Karpas-422 (cell line): ENCODE data around the gene RAB36. TPM values are rescaled to one million over a fixed set of nuclear protein-coding genes. Genes with fewer than 3 reads are reported as not detected.

Experiments used
- DNase-seq: peaks from one replicate; pipeline ENCODE4 v3.0.0-alpha.2; 2015
- H2AFZ ChIP-seq: fragments of 200-600 bp; sonication (generic); 2 replicates; pipeline ENCODE4 v1.6.1; 2014; ENCODE audit warnings: antibody characterized with exemption, low read length, mixed read lengths
- H3K27ac ChIP-seq: fragments of 200-600 bp; sonication (generic); 2 replicates; pipeline ENCODE4 v1.5.1; 2014; ENCODE audit warnings: mild to moderate bottlenecking, low read length, moderate library complexity
- H3K27me3 ChIP-seq: fragments of 200-600 bp; sonication (generic); 2 replicates; pipeline ENCODE4 v1.6.1; 2014; ENCODE audit warnings: low read length, mixed read lengths
- H3K36me3 ChIP-seq: fragments of 200-600 bp; sonication (generic); 2 replicates; pipeline ENCODE4 v1.6.1; 2014; ENCODE audit warnings: low read length, mixed read lengths; ENCODE audit not compliant: insufficient read depth
- H3K4me1 ChIP-seq: fragments of 200-600 bp; sonication (generic); 2 replicates; pipeline ENCODE4 v1.6.1; 2014; ENCODE audit warnings: mild to moderate bottlenecking, low read length, mixed read lengths
- H3K4me2 ChIP-seq: fragments of 200-600 bp; sonication (generic); 2 replicates; pipeline ENCODE4 v1.6.1; 2014; ENCODE audit warnings: low read length, low read depth, mild to moderate bottlenecking; ENCODE audit not compliant: poor library complexity, severe bottlenecking
- H3K4me3 ChIP-seq: fragments of 200-600 bp; sonication (generic); 2 replicates; pipeline ENCODE4 v1.5.1; 2014; ENCODE audit warnings: mild to moderate bottlenecking, antibody characterized with exemption, low read length, mixed read lengths
- H3K79me2 ChIP-seq: fragments of 200-600 bp; sonication (generic); 2 replicates; pipeline ENCODE4 v1.6.1; 2014; ENCODE audit warnings: mild to moderate bottlenecking, low read length, mixed read lengths
- H3K9ac ChIP-seq: fragments of 200-600 bp; sonication (generic); 2 replicates; pipeline ENCODE4 v1.6.0; 2014; ENCODE audit warnings: low read length
- H3K9me2 ChIP-seq: fragments of 200-600 bp; sonication (generic), shearing (Covaris generic); replicated peaks from 2 replicates; pipeline ENCODE4 v1.6.0; 2014; ENCODE audit warnings: mild to moderate bottlenecking, low read length, moderate library complexity; ENCODE audit not compliant: insufficient read depth
- H3K9me3 ChIP-seq: fragments of 300-700, 200-600 bp; sonication (generic); 2 replicates; pipeline ENCODE4 v1.6.1; 2014; ENCODE audit warnings: low read length, mixed read lengths
- H4K20me1 ChIP-seq: fragments of 200-600 bp; sonication (generic); 2 replicates; pipeline ENCODE4 v1.6.1; 2014; ENCODE audit warnings: mild to moderate bottlenecking, antibody characterized with exemption, low read length, low read depth; ENCODE audit not compliant: insufficient read depth
- total RNA-seq: library from RNA; depleted of rRNA; stranded (reverse); fragments of >200 nt; shearing (Covaris generic); gene quantifications from 2 replicates; pipeline ENCODE4 v1.2.3, GENCODE V29; 2014; ENCODE audit warnings: low replicate concordance

RAB36 gene
- total RNA-seq, 1 experiment from 2014 or later, result 10.6 TPM

DNA sequence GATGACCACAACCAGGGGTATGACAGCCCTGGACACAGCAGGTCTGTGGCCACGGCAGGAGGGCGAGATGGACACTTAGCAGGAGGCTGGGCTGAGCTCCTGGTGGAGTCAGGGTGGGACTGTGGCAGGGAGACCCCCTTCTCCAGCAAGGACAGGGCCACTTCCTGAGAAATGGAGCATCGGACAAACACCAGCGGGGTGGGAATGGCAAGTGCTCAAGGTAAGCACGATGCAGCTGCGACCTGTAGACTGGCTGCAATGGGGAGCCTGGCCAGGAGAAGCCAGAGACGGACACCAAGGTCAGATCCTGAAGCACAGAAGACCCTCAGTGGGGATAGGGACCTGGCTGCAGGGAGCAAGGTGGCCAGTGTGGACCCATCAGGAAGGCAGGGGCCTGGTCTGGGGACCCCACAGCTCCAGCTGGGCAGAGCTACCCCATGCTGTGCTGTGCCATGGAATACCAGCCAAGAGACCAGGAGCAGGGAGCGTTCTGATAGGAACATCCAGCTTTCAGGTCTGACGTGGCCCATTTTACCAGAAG is 32.7 kb upstream of the RAB36 start:
- peaks cover 35% of the 10 kb centered on the region for H3K4me1 ChIP-seq
- H2AFZ ChIP-seq, result no peak overlapping the region
- H3K27me3 ChIP-seq, result no peaks in the 10 kb centered on the region
- no peak overlapping the region for H3K9ac ChIP-seq
- H4K20me1 ChIP-seq, result no peaks in the 10 kb centered on the region
- no peak overlapping the region for H3K4me2 ChIP-seq
- no peaks in the 10 kb centered on the region for H3K79me2 ChIP-seq
- H3K36me3 ChIP-seq, result no peaks in the 10 kb centered on the region
- H3K27ac ChIP-seq, result peak overlapping the region; percentile 22; the same call in 1 of the 2 replicates
- no peaks in the 10 kb centered on the region for H3K9me3 ChIP-seq
- H3K9me2 ChIP-seq, result no peaks in the 10 kb centered on the region
- no peak for DNase-seq
- no peak overlapping the region for H3K4me3 ChIP-seq

DNA sequence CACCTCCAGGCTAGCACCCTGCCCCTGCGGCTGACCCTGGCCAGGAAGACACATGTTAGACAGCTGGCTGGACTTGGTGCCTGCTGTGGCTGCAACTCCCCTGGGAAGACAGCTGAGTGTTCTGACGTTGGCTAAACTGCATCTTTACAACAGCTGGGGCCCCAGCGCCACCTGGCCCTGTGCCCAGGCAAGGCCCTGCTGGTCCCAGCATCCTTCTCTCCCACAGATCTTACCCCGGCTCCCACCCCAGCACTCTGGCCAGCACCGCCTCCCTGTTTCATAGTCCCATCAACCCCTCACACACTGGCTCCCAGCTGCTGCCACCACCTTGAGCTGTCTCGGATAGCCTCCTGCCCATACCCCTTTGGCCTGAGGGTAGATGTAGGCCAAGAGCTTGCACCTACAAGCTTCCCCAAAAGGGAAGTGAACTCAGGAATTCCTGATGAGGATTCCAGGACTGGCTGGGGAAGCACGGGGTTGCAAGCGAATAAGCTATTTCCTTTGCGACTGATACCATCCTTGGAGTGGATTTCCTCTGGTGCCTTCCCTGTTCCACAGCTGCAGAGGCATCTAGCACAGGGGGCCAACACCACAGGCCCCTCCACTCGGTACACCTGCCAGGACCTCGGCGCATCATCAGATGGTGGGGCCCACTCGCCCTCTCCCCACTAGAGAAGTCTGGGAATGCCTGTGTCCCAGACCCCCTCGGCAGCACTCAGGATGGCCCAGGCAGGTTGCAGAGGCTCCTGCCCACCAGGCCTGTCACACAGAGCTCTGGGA is 32.0 kb upstream of the RAB36 start:
- no peaks in the 10 kb centered on the region for H3K79me2 ChIP-seq
- no peaks in the 10 kb centered on the region for H3K9me2 ChIP-seq
- H3K9me3 ChIP-seq, result no peaks in the 10 kb centered on the region
- H3K27me3 ChIP-seq, result no peaks in the 10 kb centered on the region
- H3K36me3 ChIP-seq, result no peaks in the 10 kb centered on the region
- no peak overlapping the region for H3K4me3 ChIP-seq
- peak; percentile 70 for DNase-seq
- H3K4me2 ChIP-seq, result no peak overlapping the region
- H3K4me1 ChIP-seq, result peaks cover 39% of the 10 kb centered on the region
- no peaks in the 10 kb centered on the region for H4K20me1 ChIP-seq
- peak overlapping the region; percentile 22; the same call in 1 of the 2 replicates for H3K27ac ChIP-seq
- no peak overlapping the region for H2AFZ ChIP-seq
- no peak overlapping the region for H3K9ac ChIP-seq

DNA sequence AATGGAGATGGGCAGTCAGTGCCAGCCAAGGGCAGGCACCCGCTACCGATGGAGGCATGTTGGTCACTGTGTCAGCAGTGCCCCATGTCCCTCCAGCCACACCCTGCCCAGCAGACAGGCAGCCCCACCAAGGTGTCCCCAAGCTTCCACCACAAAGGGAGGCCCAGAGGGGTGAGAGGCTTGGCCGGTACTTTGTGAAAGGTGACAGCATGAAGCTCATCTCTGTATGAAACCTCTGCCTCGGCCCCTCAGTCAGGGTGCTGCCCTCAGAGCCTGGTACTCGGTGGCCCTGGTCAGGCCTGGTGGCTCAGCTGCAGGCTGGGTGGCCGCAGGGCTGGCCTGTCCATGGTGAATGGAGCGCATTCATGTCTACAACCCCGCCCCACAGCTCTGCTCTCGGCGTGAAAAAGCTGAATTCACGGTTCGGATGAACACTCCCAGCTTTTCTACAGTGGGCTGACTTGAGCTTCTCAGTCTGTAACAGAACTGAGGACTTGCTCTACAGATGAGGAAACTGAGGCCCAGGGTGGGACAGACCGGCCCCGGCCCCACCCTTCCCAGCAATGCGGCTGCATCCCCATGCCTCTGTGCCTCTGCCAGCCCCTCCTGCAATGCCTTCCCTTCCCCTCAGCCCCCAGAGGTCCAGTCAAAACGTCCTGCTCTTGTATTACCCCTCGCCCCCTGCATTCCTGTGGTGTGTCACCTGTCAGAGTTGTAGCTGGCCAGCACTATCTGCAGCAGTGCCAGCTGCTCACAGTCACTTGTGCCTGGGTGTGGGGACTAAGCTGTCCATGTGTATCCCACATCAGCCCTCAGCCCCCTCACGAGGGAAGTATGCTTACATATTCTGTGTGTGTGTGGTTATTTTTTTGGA is 31.2 kb upstream of the RAB36 start:
- no peak for DNase-seq
- Histone ChIP-seq H3K27ac (no peak overlapping the region), H3K9me2 (no peaks in the 10 kb centered on the region), H3K4me2 (no peak overlapping the region), H4K20me1 (no peaks in the 10 kb centered on the region), H3K4me3 (no peak overlapping the region), H2AFZ (no peak overlapping the region), H3K9me3 (no peaks in the 10 kb centered on the region), H3K9ac (no peak overlapping the region), H3K36me3 (no peaks in the 10 kb centered on the region), H3K27me3 (no peaks in the 10 kb centered on the region), H3K79me2 (no peaks in the 10 kb centered on the region), H3K4me1 (peaks cover 47% of the 10 kb centered on the region)

DNA sequence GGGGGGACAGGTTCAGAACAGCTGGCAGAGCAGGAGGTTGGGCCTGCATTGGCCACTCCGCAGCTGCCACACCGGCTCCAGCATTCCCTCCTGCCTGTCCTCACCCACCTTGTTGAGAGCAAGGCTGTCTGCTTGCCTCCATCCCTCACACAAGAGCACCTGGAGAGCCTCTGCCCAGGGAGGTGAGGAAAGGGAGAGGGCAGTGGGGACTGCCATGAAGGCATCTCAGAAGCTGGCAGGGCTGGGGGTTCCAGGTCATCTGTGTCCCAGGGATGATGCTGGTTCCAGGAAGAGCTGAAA is 30.6 kb upstream of the RAB36 start:
- no peak for DNase-seq
- peaks cover 48% of the 10 kb centered on the region for H3K4me1 ChIP-seq
- no peak overlapping the region for H3K4me2 ChIP-seq
- no peak overlapping the region for H3K4me3 ChIP-seq
- no peak overlapping the region for H3K27ac ChIP-seq
- no peaks in the 10 kb centered on the region for H3K9me3 ChIP-seq
- H3K9ac ChIP-seq, result no peak overlapping the region
- H3K36me3 ChIP-seq, result no peaks in the 10 kb centered on the region
- no peak overlapping the region for H2AFZ ChIP-seq
- no peaks in the 10 kb centered on the region for H3K9me2 ChIP-seq
- no peaks in the 10 kb centered on the region for H3K79me2 ChIP-seq
- H4K20me1 ChIP-seq, result no peaks in the 10 kb centered on the region
- no peaks in the 10 kb centered on the region for H3K27me3 ChIP-seq

DNA sequence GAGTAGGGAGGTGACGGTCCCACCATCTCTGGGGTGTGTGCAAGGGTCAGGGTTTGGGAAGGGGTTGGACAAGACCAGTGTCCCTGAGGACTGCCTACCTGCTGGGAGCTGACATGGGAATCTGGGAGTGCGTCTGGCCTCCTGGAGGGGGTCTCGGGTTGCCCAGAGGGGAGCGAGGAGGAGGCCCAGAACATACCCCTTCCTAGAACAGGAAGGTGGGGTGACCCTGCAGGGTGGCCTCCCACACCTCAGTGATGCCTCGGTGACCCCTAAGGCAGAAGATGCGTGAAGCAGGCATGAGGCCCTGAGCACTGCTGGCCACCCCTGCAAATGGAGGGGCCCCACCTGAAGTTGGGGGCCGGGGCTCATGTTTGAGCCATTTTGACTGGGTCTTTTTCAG is 29.9 kb upstream of the RAB36 start:
- no peaks in the 10 kb centered on the region for H3K36me3 ChIP-seq

DNA sequence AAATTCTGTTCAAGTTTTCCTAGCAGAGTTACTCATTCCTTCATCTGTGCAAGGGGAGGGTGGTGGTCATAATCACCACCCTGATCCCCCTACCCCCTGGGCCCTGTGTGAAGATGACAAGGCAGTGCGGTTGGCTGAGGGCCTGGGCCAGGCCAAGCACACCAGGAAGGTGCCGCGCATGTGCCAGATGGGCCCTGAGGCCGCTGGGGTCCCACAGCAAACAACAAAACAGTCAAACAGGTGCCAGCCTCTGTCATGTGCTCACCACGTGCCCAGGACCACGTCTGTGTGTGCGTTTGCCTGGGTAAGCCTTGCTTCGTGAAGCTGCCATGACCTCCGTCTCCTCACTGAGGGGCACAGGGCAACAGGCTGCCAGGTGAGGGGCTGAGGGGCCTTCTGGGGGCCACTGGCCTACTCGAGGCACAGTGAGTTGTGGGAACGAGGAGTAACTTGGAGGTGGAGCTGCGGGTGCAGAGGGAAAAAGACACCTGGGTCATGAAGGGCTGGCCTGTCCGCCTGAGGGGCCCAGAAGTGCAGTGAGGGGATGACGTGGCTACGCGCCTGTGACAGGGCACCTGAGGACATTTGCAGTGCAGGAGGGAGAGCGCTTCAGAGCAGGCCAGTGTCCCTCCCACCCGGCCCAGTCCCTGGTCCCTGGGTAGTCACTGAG is 29.3 kb upstream of the RAB36 start:
- H4K20me1 ChIP-seq, result no peaks in the 10 kb centered on the region
- no peak for DNase-seq

More for the DNA sequence above, 29.9 kb upstream of the RAB36 start:
- no peak overlapping the region for H3K4me2 ChIP-seq
- no peaks in the 10 kb centered on the region for H3K9me2 ChIP-seq
- no peak overlapping the region for H3K4me3 ChIP-seq
- no peak for DNase-seq
- no peaks in the 10 kb centered on the region for H3K9me3 ChIP-seq
- H3K79me2 ChIP-seq, result no peaks in the 10 kb centered on the region
- no peaks in the 10 kb centered on the region for H3K27me3 ChIP-seq
- no peak overlapping the region for H3K27ac ChIP-seq
- H2AFZ ChIP-seq, result no peak overlapping the region
- no peaks in the 10 kb centered on the region for H4K20me1 ChIP-seq
- peaks cover 48% of the 10 kb centered on the region for H3K4me1 ChIP-seq
- no peak overlapping the region for H3K9ac ChIP-seq

DNA sequence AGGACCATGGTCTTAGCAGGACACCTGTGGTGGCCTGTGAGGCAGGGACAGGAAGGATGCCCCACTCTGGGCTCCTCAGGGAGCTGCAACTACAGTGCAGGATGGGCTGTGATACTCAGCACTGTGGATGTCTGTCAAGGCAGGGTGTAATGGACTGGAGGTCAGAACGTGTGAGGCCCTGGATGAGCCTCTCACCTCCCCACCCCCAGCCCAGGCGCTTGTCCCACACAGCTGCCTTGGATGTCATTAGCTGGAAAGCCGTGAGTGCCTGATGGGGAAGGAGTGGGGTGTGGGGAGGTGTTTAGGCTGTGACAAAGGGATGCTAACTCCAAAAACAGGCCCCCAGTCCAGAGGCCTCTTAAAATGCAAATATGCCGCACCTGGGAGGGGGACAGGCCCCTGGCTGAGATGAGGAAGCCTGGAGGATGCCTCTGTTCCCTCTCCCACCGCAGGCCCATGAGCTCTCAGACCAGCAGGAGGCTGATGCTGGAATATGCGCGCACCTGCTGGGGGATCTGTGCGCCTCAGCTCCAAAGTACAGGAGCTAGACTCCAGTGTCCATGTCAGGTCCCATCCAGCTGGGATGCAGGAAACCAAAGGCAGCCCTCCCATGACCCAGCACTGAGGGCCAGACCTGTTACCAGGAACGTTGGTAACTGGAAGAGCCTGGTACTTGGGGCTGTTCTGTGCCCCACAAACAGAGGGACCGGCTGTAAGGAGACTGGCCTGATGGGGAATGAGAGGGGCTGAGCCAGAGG is 28.6 kb upstream of the RAB36 start:
- no peak overlapping the region for H3K27ac ChIP-seq

More for the DNA sequence above, 29.3 kb upstream of the RAB36 start:
- Histone ChIP-seq H3K4me3 (no peak overlapping the region), H3K9me2 (no peaks in the 10 kb centered on the region), H3K79me2 (no peaks in the 10 kb centered on the region), H3K9ac (no peak overlapping the region), H3K4me1 (peaks cover 48% of the 10 kb centered on the region), H3K36me3 (no peaks in the 10 kb centered on the region), H3K4me2 (no peak overlapping the region), H3K27ac (no peak overlapping the region), H3K27me3 (no peaks in the 10 kb centered on the region), H2AFZ (no peak overlapping the region), H3K9me3 (no peaks in the 10 kb centered on the region)

More for the DNA sequence above, 28.6 kb upstream of the RAB36 start:
- Histone ChIP-seq H3K9me3 (no peaks in the 10 kb centered on the region), H3K27me3 (no peaks in the 10 kb centered on the region), H3K9ac (no peak overlapping the region), H3K79me2 (no peaks in the 10 kb centered on the region), H3K4me3 (no peak overlapping the region), H2AFZ (no peak overlapping the region), H3K9me2 (no peaks in the 10 kb centered on the region), H3K4me2 (no peak overlapping the region), H4K20me1 (no peaks in the 10 kb centered on the region), H3K36me3 (no peaks in the 10 kb centered on the region), H3K4me1 (peaks cover 45% of the 10 kb centered on the region)
- DNase-seq, result no peak
